HepG2 (cell line): ENCODE data around the gene POGLUT3. TPM values are rescaled to one million over a fixed set of nuclear protein-coding genes. Genes with fewer than 3 reads are reported as not detected.
A peak's percentile ranks its signal among the peaks of the same experiment; 100 is the strongest.

Source experiments
- HOXA5 ChIP-seq: sonication (generic); formaldehyde crosslinking; IDR thresholded peaks from 2 replicates; pipeline ENCODE4 v1.4.0; 2020; ENCODE audit warnings: missing genetic modification reagents
- IRF2 ChIP-seq: IDR thresholded peaks from 2 replicates; pipeline ENCODE4 v1.6.1; 2018; ENCODE audit warnings: missing genetic modification reagents, missing compliant biosample characterization
- MAZ ChIP-seq, 2 experiments: sonication (generic) in 1 of 2; formaldehyde crosslinking in 1 of 2; IDR thresholded peaks; 2 replicates each; pipeline versions ENCODE4 v1.5.0 to v1.6.1; 2012 to 2020; ENCODE audit warnings: low read depth in 2 of 2, mild to moderate bottlenecking in 2 of 2, borderline replicate concordance in 1 of 2, improper control_type of control experiment in 1 of 2, low read length in 1 of 2, missing genetic modification reagents in 1 of 2, moderate library complexity in 1 of 2
- NFYC ChIP-seq: IDR thresholded peaks from 2 replicates; pipeline ENCODE4 v1.6.1; 2016; ENCODE audit warnings: missing genetic modification reagents, missing compliant biosample characterization
- PHF20 ChIP-seq: sonication (generic); formaldehyde crosslinking; IDR thresholded peaks from 2 replicates; pipeline ENCODE4 v1.5.0; 2020; ENCODE audit warnings: mild to moderate bottlenecking, missing genetic modification reagents
- POLR2AphosphoS2 ChIP-seq: IDR thresholded peaks from 2 replicates; pipeline ENCODE4 v1.6.1; 2011; ENCODE audit warnings: low read depth, low read length, improper control_type of control experiment
- RNF2 ChIP-seq: fragments of 450-650 bp; conservative IDR thresholded peaks from 2 replicates; pipeline ENCODE4 v1.6.1; 2016; ENCODE audit warnings: low read depth
- RXRB ChIP-seq: IDR thresholded peaks from 2 replicates; pipeline ENCODE4 v1.6.1; 2016; ENCODE audit warnings: borderline replicate concordance, missing genetic modification reagents, missing compliant biosample characterization
- SP1 ChIP-seq, 2 experiments: fragments of 450-650 bp in 1 of 2; sonication (generic) in 1 of 2; formaldehyde crosslinking in 1 of 2; IDR thresholded peaks; 2 replicates each; pipeline versions ENCODE4 v1.4.0 to v1.6.1; 2016 to 2020; ENCODE audit warnings: missing genetic modification reagents in 1 of 2
- SP2 ChIP-seq: sonication (generic); formaldehyde crosslinking; IDR thresholded peaks from 2 replicates; pipeline ENCODE4 v1.5.1; 2020; ENCODE audit warnings: mild to moderate bottlenecking, missing genetic modification reagents
- TMF1 ChIP-seq: sonication (generic); formaldehyde crosslinking; IDR thresholded peaks from 2 replicates; pipeline ENCODE4 v1.8.1; 2022; ENCODE audit warnings: low read depth, missing genetic modification reagents
- ZNF501 ChIP-seq: sonication (generic); formaldehyde crosslinking; IDR thresholded peaks from 2 replicates; pipeline ENCODE4 v1.5.1; 2020; ENCODE audit warnings: mild to moderate bottlenecking, moderate library complexity, missing genetic modification reagents
- ZNF615 ChIP-seq: sonication (generic); formaldehyde crosslinking; IDR thresholded peaks from 2 replicates; pipeline ENCODE4 v1.5.0; 2020; ENCODE audit warnings: mild to moderate bottlenecking, missing genetic modification reagents, borderline replicate concordance
- polyA plus RNA-seq, 8 experiments: library from polyadenylated mRNA; depleted of rRNA in 3 of 8; stranded (reverse) in 7 of 8; unstranded in 1 of 8; fragments of >200 nt; fragmentation: Illumina TruSeq in 4 of 8; extraction: Trizol in 4 of 8; gene quantifications; 2 replicates each; pipeline versions ENCODE4 v1.2.1 to v1.2.3, GENCODE V29; 2011 to 2016; ENCODE audit warnings: low read depth in 4 of 8, missing spikeins in 1 of 8, mixed read lengths in 1 of 8; ENCODE audit not compliant: insufficient read depth in 1 of 8
- total RNA-seq, 5 experiments: library from RNA; depleted of rRNA; stranded (reverse); fragments of >200 nt; fragmentation: Illumina TruSeq; extraction: Trizol; gene quantifications; 2 replicates each; pipeline ENCODE4 v1.2.3, GENCODE V29; 2016; ENCODE audit warnings: low read depth in 1 of 5
- TF ChIP-seq, protein P1 (sequence below): IDR thresholded peaks from 2 replicates; pipeline ENCODE4 v1.6.1; 2016; ENCODE audit warnings: missing compliant biosample characterization, missing genetic modification reagents, borderline replicate concordance
- TF ChIP-seq, protein P2 (sequence below): IDR thresholded peaks from 2 replicates; pipeline ENCODE4 v1.6.1; 2016; ENCODE audit warnings: low read depth, borderline replicate concordance
- TF ChIP-seq, protein P3 (sequence below): sonication (generic); formaldehyde crosslinking; IDR thresholded peaks from 2 replicates; pipeline ENCODE4 v1.8.1; 2023; ENCODE audit warnings: mild to moderate bottlenecking, missing genetic modification reagents
- TF ChIP-seq, protein P4 (sequence below): IDR thresholded peaks from 2 replicates; pipeline ENCODE4 v1.6.1; 2016; ENCODE audit warnings: low read depth
- TF ChIP-seq, protein P5 (sequence below): sonication (generic); IDR thresholded peaks from 2 replicates; pipeline ENCODE4 v1.6.1; 2016; ENCODE audit warnings: low read depth, borderline replicate concordance
- TF ChIP-seq, protein P6 (sequence below): sonication (generic); formaldehyde crosslinking; IDR thresholded peaks from 2 replicates; pipeline ENCODE4 v1.5.1; 2020; ENCODE audit warnings: missing genetic modification reagents, mild to moderate bottlenecking, borderline replicate concordance
- TF ChIP-seq, protein P7 (sequence below): IDR thresholded peaks from 2 replicates; pipeline ENCODE4 v1.6.1; 2016; ENCODE audit warnings: missing genetic modification reagents, missing compliant biosample characterization

POGLUT3 gene
- total and polyA plus RNA-seq, 2 of the 13 experiments (the other 11 are each of a cell fraction or from before 2014, with no cell fraction given): 14.3 to 22.0 TPM

DNA sequence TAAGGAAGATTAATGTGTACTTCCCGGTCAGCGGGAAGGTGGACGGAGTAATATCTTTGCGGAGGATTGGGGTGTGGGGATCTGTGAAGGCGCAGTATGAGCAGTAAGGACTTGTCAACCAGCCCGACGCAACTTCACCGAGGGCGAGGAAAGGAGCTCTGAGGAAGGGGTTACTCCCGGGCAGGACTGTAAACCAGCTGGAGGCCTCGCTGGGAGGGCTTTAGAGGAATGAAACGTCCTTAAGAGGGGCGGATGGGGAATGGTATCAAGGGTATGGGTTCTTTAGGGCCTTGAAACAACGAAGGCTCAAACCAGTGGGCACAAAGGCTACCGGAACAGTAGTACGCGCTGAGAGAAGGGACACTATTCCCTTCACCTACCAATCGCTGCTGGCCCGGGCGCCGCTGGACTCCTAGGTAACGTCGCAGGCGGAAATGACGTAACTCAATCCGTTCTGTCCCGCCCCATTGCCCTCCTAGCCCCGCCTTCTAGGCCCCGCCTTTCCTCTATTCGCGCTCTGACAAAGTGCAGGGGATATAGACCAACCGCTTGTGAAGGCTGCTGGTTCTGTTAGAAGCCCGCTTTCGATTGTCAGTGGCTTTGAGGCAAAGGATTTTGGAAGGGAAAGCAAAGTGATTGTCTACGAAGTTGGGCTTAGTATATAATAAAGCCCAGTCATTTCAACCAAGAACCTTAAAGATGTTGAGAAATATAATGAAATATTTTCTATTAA lies 30.9 kb downstream of the POGLUT3 start, which contains the start of gene C11orf65 (continued):
- TF ChIP-seq, protein P1, sequence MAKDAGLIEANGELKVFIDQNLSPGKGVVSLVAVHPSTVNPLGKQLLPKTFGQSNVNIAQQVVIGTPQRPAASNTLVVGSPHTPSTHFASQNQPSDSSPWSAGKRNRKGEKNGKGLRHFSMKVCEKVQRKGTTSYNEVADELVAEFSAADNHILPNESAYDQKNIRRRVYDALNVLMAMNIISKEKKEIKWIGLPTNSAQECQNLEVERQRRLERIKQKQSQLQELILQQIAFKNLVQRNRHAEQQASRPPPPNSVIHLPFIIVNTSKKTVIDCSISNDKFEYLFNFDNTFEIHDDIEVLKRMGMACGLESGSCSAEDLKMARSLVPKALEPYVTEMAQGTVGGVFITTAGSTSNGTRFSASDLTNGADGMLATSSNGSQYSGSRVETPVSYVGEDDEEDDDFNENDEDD (CRISPR knock-in tag): peak; percentile 37; the same call in 1 of the 2 replicates
- TF ChIP-seq PHF20 (CRISPR knock-in tag): peak; percentile 94
- TF ChIP-seq TMF1: no peak
- peak; percentile 32; the same call in 1 of the 2 replicates for TF ChIP-seq MAZ (IDR thresholded peaks at IDR 0.05; ENCODE audit: borderline replicate concordance, low read depth, low read length)
- TF ChIP-seq MAZ (CRISPR knock-in tag; IDR thresholded peaks at IDR 0.05; ENCODE audit: low read depth): 0 out of 2 replicates have a peak, but pooled peaks have one; percentile 31
- TF ChIP-seq ZNF501 (CRISPR knock-in tag): peak; percentile 90
- TF ChIP-seq, protein P2, sequence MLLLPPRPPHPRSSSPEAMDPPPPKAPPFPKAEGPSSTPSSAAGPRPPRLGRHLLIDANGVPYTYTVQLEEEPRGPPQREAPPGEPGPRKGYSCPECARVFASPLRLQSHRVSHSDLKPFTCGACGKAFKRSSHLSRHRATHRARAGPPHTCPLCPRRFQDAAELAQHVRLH (CRISPR knock-in tag): peak; percentile 55; the same call in 1 of the 2 replicates
- no peak for TF ChIP-seq ZNF615 (CRISPR knock-in tag)
- TF ChIP-seq, protein P3, sequence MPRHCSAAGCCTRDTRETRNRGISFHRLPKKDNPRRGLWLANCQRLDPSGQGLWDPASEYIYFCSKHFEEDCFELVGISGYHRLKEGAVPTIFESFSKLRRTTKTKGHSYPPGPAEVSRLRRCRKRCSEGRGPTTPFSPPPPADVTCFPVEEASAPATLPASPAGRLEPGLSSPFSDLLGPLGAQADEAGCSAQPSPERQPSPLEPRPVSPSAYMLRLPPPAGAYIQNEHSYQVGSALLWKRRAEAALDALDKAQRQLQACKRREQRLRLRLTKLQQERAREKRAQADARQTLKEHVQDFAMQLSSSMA: 0 out of 2 replicates have a peak, but pooled peaks have one; percentile 61
- TF ChIP-seq, protein P4, sequence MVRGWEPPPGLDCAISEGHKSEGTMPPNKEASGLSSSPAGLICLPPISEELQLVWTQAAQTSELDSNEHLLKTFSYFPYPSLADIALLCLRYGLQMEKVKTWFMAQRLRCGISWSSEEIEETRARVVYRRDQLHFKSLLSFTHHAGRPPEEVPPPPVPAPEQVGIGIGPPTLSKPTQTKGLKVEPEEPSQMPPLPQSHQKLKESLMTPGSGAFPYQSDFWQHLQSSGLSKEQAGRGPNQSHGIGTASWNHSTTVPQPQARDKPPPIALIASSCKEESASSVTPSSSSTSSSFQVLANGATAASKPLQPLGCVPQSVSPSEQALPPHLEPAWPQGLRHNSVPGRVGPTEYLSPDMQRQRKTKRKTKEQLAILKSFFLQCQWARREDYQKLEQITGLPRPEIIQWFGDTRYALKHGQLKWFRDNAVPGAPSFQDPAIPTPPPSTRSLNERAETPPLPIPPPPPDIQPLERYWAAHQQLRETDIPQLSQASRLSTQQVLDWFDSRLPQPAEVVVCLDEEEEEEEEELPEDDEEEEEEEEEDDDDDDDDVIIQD: 0 out of 2 replicates have a peak, but pooled peaks have one; percentile 15
- TF ChIP-seq HOXA5 (CRISPR knock-in tag): peak; percentile 21; the same call in 1 of the 2 replicates
- TF ChIP-seq, protein P5, sequence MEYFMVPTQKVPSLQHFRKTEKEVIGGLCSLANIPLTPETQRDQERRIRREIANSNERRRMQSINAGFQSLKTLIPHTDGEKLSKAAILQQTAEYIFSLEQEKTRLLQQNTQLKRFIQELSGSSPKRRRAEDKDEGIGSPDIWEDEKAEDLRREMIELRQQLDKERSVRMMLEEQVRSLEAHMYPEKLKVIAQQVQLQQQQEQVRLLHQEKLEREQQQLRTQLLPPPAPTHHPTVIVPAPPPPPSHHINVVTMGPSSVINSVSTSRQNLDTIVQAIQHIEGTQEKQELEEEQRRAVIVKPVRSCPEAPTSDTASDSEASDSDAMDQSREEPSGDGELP: peak; percentile 56; the same call in 1 of the 2 replicates
- peak; percentile 55; the same call in 1 of the 2 replicates for TF ChIP-seq POLR2AphosphoS2
- TF ChIP-seq, protein P6, sequence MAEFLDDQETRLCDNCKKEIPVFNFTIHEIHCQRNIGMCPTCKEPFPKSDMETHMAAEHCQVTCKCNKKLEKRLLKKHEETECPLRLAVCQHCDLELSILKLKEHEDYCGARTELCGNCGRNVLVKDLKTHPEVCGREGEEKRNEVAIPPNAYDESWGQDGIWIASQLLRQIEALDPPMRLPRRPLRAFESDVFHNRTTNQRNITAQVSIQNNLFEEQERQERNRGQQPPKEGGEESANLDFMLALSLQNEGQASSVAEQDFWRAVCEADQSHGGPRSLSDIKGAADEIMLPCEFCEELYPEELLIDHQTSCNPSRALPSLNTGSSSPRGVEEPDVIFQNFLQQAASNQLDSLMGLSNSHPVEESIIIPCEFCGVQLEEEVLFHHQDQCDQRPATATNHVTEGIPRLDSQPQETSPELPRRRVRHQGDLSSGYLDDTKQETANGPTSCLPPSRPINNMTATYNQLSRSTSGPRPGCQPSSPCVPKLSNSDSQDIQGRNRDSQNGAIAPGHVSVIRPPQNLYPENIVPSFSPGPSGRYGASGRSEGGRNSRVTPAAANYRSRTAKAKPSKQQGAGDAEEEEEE (CRISPR knock-in tag): 0 out of 2 replicates have a peak, but pooled peaks have one; percentile 45
- TF ChIP-seq SP1 (IDR thresholded peaks at IDR 0.05): no peak
- peak; percentile 71; the same call in 1 of the 2 replicates for TF ChIP-seq SP1 (CRISPR knock-in tag; IDR thresholded peaks at IDR 0.05)
- TF ChIP-seq RNF2: 0 out of 2 replicates have a peak, but pooled peaks have one; percentile 50
- peak; percentile 69 for TF ChIP-seq RXRB (CRISPR knock-in tag)
- TF ChIP-seq, protein P7, sequence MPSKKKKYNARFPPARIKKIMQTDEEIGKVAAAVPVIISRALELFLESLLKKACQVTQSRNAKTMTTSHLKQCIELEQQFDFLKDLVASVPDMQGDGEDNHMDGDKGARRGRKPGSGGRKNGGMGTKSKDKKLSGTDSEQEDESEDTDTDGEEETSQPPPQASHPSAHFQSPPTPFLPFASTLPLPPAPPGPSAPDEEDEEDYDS (CRISPR knock-in tag): peak; percentile 89
- TF ChIP-seq SP2 (CRISPR knock-in tag): peak; percentile 86
- peak; percentile 89 for TF ChIP-seq IRF2 (CRISPR knock-in tag)
- peak; percentile 67 for TF ChIP-seq NFYC (CRISPR knock-in tag)
